GM18873 (cell line): Measurements from ENCODE around the gene CSNK1G2.

Experiments
- ATAC-seq: cut with Tn5 transposase; IDR thresholded peaks from one replicate; pipeline ENCODE4 v1.9.1; 2021; ENCODE audit warnings: mild to moderate bottlenecking, moderate library complexity, moderate number of reproducible peaks; ENCODE audit not compliant: unreplicated experiment, low FRiP score

CSNK1G2 gene

DNA sequence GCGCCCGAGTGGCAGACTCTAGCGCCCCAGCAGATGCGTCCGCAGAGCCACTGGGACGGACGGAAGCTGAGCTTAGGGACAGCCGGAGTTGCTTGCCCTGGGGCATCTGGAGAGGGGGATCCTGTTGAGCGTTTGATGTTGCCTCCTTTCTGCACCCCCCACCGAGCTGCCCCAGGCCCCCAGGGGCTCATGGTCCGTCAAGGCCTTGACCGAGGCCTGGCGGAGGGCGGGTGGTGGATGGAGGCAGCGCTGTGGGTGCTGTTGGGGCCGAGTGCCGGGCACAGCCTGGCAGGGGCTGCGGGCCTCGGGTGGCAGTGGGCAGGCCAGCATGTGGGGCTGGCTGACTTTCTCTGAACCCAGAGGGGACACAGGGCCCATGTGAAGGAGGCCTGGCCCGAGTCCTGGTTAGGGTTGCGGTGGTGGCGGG, 2.7 kb downstream of the CSNK1G2 start:
- ATAC-seq, result no peak

DNA sequence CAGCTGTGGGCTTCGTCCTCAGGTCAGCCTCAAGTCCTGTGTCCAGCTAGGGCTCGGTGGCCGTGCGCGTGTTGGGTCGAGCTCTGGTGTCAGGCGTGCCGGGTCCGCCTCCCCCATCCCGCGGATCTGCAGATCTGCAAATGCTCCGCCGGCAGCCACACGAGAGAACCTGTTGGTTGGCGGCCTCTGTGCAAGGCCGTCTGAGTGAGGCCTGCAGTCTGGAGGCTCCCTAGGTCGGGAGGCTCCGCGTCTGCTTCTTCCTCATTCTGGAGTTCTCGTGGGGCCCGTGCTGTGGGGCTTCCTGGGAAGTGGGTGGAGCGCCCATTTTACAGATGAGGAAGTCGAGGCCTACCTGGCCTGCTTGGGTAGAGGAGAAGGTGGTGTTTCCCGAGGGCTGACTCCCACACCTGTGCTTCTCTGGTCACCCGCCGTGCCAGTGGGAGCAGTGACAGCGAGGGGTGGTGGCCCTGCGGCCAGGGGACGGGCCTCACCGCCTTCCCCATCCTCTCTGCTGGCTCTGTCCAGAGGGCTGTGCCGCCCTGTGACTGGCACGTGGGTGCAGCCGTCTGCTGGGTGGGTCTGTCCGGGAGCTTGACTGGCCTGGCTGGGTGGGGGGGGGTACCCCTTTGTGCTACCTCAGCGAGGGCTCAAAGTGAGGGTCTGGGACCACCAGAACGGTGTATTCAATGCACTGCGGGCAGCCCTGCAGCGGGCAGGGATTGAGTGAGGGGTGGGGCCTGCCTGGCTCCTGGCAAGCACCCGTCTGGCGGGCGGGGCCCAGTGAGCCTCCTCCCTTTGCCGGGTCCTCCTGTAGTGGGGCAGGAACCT, 3.3 kb downstream of the CSNK1G2 start:
- ATAC-seq, result no peak

DNA sequence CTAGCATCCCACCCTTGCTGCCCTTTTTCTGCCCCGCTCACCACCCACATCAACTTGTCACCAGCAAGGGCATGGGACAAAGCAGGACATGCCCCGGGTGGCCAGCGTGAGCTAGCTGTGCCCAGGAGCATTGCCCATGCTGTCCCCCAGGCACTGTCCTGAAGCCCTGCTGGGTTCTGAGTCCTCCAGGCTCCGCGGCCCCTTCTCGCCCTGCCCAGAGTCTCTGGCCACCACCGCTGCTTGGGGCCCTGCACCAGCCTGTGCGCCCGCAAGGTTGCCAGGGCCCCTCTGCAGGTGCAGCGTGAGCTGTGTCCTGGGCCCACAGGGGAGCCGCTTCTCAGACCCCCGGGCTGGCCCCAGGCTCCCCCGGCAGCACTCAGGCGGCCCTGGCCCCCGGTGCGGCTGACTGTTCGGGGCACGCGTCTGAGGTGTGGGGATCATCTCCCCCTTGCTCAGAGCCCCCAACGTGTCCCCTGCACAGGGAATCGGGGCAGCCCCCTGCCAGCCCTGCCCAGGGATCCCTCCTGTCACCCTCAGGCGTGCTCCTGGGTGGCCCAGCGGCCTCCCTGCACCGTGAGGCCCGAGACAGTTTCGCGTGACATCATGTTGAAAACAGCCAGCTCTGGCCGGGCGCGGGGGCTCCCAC, 4.1 kb downstream of the CSNK1G2 start:
- ATAC-seq, result no peak

DNA sequence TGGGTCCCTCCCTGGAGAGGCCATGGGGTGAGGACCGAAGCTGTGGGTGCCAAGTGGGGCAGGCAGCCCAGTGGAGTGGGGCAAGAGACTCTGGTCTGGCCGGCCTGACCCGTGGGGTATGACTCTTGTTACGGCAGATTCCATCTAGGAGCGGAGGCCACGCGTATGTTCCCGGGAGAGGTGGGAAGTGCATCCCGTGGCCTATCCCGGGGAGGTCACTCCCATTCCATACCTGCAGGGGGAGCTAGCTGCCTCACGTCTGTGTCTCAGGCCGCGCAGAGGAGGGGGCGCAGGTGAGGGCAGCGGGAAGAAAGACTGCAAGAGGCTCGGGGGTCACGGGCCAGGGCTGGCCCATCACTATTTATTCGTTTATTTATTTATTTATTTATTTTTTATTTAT, 4.9 kb downstream of the CSNK1G2 start:
- no peak for ATAC-seq

DNA sequence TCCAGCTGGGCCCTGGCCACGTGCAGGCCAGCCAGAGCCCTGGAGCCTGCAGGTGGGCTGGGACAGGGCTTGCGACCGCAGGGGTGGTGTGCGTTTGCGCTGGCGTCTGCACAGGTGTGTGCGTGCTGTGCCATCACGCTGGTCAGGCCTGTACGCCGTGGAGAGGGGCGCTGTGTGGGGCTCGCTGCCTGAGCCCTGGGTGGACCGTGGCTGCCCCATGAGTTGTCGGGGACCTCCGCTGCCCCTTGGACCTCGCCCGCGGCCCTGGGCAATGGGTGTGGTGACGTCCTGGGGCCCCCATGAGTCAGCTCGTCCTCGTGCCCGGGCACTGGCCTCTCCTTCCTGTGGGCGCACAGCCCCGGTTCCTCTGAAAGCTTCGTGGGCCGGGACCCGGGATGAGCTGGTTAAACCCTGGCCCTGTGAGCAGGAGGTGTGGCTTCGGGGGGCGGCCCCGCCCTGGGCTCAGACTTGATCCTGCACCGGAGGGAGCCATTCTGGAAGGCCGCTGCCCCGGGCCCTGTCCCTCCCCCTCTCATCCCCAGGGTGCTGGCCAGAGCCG, 6.8 kb downstream of the CSNK1G2 start:
- no peak for ATAC-seq

DNA sequence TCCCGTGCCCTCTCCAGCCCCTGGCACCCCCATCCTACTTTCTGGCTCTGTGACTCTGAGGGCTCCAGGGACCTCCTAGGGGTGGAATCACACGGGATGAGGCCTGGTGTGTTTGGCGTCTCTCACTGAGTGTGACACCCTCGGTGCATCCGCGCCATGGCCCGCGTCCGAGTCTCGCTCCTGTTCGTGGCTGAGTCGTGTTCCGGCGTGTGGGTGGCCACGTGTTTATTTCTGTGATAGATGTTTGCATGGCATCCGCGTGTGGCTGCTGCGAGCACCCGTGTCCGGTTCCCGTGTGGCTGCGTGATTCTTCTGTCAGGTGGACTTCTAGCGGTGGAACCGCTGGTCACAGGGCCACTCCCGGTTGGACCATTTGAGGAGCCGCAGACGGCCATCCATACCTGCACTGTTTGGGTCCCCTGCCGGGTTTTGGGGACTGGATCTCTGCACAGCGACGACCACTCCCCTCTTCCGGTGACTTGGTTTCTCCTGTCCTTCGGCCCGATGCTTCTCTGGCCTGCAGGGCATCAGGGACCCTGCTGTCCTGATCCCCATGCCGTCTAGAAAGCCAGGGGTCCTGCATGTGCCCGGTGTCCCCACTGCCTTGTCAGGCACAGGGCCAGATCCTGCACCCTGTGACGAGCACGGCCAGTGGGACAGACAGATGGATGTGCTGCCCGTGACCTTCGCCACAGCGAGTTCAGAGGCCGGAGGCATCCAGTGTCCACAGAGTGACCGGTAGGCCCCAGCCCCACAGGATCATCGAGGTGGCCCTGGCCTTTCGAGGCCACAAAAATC, 8.5 kb downstream of the CSNK1G2 start:
- no peak for ATAC-seq

DNA sequence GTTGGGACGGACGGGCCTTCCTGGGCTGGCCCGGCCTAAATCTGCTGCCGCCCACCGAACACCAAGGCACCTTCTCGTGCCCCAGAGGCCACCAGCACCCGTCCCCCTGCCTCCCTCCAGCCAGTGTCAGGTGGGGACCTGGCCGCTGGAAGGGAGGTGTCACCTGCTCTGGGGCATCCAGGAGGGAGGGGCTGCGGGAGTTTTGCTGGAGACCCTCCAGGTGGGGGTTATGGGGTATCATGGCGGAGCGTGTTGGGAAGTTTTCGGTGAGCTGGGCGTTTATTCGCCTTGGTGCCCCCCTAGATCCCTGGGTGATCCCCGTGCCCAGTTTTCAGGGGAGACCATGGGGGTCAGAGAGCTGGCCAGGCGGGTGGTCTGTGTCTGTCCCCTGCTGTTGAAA, 9.7 kb downstream of the CSNK1G2 start:
- ATAC-seq, result no peak

DNA sequence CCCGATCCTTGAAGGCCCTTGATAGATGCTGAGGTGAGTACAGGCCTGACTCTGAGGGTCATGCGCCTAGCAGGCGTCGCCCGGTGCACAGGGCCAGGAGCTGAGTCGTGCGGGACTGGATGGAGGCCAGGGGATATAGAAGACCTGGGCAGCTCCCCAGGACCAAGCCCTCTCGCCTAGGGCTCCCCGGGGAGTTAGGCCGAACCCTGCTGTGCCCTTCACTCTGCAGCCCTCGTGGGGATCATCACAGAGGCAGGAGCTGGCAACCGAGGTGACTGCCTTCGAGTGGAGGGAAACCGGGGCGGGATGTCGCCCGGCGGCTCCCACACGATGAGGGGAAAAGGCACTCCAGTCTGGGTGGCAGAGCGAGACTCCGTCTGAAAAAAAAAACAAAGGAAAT, 11.7 kb downstream of the CSNK1G2 start:
- ATAC-seq, result no peak

DNA sequence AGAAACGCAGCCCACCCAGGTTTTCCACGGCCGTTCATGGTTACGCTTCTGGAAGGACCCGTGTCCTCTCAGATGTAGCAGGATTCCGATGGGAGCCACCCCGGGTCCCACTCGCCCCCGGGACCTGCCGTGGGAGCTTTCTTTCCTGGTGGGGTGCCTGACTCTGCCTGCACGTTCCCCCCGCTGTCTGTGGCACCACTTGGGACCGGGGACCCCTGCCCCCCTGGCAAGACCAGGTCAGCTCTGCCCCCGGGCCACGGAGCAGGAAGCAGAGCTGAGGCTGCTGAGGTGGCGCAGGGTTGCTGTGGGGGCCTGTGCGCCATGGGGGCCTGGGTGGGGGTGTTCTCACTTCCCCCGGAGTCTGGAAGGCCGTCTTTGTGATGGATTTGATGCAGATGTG, 12.1 kb downstream of the CSNK1G2 start:
- ATAC-seq, result no peak

DNA sequence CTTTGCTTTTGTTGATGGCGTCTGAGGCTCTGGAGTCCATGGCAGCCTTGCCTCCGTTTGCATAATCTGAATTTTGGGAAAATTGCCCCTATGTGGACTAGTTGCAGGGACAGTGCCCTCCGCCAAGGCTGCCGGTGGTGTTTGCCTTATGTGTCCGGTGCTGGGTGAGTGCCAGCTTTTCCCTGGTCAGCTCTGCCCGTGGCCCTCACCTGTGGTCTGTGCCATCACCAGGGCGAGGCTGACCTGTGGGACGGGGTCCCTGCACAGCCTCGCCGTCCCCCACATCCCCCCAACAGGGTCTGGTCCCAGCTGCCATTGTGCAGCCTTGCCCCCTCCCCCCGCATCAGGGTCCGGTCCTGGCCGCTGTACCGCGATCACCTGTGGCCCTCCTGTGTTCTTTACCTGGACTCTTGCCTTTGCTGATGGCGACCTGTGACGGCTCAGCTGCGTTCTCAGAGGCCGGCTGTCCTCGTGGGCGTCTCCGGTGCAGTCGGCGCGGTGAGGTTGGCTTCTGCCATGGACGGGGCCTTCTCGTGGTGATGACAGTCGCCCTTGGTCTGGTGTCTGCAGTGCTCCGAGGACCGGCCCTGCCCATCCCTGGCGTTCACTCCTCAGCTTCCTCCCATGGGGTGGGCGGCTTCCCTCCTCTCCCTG, 12.6 kb downstream of the CSNK1G2 start:
- no peak for ATAC-seq

DNA sequence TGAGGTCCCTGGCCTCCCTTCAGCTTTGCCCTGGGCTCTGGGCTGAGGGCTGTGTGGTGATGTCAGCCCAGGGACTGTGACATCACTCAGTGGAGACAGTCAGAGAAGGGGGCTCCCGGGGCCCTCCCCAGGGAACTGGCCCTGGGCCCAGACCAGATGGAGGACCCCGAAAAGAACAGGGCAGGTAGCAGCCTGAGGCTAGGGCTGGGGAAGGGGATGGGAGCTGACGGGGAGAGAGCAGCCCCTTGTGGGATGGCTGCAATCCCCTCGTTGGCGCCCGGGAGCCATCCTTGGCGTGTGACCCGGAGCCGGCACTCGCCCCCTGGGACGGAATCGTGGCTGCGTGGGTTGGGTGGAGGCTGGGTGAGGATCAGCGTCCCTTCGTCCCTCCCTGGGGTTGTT, 13.6 kb downstream of the CSNK1G2 start:
- no peak for ATAC-seq

DNA sequence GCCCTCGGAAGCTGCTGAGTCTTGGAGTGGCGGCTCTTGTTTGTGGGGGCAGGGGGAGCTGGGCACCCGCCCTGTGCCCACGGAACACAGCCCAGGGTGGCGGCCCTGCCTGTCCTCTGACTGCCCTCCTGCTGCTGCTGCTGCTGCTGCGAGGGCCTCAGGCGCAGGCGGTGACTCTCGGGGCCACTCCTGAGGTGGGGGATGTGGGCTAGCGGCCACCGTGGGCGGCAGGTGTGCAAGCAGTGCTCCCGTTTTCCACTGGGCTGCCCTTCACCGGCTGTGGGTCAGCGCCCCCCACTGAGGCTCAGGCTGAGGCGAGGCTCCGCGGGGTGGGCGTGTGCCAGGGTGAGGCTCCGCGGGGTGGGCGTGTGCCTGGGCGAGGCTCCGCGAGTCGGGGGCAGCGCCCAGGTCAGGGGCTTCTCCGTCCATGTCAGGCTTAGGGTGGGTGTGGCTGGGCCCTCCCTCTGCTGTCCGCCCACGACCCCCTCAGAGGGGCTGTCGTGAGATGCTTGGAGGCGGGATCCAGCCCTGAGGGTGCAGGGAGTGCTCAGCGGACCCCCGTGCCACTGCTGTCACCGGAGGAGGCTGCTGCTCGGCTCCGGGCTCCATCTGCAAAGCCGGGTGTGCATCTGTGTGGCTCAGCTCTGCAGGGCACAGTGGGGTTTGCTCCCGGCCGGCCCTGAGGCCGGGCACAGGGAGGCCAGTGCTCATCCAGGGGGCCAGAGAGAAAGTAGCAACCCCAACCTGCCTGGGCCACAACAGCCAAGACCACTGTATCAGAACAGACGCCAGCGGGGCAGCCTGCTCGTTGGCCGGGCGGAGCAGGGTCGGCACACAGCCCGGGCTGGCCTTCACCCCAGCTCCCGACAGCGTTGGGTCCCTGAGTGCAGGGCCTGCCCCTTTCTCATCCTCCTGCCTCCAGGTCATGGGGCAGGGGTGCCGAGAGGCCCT, 14.5 kb downstream of the CSNK1G2 start:
- ATAC-seq, result no peak

DNA sequence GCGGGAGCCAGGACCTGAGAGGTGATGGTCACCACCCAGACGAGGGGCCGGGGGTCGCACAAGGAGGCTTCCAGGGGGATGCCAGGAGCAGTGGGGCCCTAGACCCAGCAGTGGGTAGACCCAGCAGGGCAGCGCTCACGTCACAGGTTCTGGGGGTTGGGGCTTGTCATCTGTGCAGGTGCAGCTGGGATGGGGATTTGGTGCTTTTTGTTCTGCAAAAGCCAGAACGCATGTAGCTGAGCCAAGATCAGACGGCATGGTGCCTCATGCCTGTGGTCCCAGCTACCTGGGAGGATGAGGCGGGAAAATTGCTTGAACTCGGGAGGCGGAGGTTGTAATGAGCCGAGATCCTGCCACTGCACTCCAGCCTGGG, 15.1 kb downstream of the CSNK1G2 start:
- ATAC-seq, result no peak

DNA sequence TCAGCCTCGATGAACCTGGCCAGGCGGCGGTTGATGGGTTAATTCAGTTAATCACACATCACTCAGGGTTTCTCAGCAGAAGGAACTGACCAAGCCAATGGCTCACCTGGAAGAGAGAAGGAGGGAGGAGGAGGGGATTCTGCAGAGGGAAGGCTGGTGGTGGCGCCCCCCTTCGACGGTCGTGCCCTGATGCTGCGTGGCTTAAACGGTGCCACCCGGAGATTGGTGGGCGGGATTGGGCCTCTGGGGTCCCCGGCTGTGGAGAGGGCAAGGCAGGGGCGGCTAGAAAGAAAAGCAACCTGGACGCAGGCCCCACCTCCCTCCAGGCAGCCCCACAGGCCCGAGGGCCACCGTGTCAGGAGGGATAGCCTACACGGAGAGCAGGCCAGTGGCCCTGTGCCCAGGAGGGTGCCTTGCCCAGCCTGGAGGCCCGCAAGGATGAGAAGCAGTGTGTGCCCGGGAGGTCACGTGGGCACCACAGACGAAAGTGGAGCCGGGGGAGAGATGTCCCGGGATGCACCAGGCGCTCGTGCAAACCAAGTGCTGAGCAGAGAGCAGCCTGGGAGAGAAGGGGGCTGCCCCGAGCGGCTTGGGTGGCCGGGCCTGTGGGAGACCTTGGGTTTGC, 16.0 kb downstream of the CSNK1G2 start:
- ATAC-seq, result no peak

DNA sequence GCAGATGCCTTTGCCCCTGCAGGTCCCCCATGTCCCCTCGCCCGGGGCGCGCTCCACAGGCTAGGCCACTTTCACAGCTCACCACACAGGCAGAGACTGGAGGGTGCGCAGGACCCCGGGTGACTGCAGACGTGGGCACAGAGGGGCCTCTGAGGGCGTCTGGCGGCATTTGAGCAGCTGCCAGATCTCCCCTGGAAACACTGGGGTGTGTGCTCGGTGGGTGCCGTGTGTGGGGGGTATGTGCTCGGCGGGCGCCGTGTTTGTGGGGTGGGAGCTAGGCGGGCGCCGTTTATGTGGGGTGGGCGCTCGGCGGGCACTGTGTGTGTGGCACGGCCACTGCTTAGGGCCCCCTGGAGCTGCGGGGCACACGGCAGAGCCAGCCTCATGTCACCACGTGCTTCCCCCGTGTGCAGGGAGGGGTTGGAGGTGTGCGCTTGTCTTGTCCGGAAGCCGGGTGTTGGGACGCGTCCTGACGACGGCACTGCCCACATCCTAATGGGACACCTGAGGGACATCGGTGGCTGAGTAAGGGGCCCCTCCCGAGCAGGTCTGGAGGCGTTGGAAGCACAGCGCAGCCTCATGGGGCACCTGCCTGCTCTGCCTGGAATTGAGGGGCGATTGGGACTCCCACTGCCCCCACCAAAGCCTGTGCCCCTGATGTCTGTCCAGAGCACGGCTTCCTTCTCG, 16.7 kb downstream of the CSNK1G2 start:
- ATAC-seq, result no peak

DNA sequence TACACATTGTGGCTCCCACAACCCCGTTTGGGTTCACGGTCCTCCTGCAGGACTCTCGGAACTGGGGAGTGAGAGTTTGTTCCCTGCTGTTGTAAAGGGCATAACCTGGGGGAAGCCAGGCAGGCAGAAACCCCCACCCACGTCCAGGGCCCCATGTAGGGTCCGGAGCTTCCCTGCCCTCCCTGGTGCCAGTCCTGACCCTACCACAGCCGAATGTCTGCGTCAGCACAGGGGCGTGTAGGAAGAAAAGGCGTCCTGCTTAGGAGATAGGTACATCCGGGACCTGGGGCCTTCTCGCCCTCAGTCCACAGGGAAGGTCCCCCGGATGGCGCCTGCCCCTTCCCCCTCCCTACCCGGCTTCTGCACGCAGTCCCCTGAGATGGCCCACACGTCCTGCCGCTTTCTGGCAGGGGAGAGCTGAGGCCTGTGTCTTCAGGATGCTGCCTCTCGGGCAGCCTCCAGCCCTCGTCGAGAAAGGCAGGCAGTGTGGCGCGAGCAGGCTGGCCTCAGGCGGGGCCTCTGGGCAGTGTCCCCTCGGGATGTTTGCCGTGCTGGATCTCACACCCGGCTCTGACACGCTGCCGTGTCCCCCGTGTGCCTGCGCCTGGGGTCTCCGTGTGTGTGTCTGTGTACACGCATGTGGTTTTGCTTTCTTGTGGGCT, 19.1 kb downstream of the CSNK1G2 start:
- ATAC-seq, result no peak

DNA sequence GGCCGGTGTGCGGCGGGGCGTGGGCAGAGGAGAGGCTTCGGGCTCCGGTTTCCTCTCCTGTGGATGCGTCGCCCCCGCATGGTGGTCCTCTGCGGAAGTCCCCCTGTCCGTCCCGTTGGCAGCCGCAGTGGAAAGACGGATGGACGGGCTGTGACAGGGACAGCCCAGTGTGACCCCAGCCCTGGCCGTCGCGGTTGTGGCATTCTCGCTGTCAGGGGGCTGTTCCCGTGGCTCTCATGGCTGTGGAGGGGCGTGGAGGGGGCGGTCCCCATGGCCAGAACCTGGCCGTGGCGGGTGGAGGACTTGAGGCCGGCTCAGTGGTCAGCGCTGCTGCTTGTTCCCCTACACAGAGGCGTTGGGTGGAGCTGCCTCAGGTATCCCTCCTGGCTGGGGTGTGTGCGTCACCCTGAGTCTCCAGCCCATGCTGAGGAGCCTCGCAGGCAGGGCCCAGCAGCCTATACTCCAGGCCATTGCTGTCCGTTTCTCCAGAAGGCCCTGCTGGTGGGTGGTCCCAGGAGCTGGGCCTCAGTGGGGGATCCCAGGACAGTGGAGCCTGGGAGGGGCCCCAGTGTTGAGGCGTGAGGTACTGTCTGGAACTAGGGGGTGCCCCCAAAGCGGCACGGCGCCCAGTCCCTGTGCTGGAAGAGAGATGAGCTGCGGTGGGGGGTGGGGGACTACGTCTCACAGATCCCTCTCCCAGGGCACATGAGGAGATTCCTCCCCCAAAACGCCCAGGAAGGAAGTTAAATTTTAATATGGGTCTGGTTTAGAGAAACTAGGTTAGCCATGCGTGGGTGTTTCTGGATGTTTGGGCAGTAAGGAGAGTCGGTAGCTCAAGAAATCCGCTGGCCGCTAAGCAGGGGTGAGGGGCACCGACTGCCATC, 20.3 kb downstream of the CSNK1G2 start:
- no peak for ATAC-seq
